Right ventricle myocardium superior (tissue), 1 donor: ENCODE data around the gene CRIP2. TPM values are rescaled to one million over a fixed set of nuclear protein-coding genes. Genes with fewer than 3 reads are reported as not detected.

Source experiments
- ATAC-seq: fragments of 200-7000 bp; cut with Tn5 transposase; one replicate; pipeline ENCODE4 v1.9.1; 2020; ENCODE audit warnings: mild to moderate bottlenecking; ENCODE audit not compliant: poor library complexity
- DNase-seq: peaks from one replicate; pipeline ENCODE4 v3.0.0-alpha.2; 2020
- intact Hi-C: fragments of 100-400 bp; cut with DNase I; formaldehyde crosslinking; loops from one replicate; pipeline ENCODE4 v1.11.2; 2022
- total RNA-seq: library from RNA; stranded (reverse); fragmentation: NEBNext Ultra II Directional; extraction: Animal tissue kit (Norgen Biotek cat#: 25700); gene quantifications from one replicate; pipeline ENCODE4 v1.2.1, GENCODE V29; 2021
- donor health status: DM: no; HTN: yes; CAD: no; lungs with severe emphysema.

CRIP2 gene
- total RNA-seq, 1 donor from 2014 or later, result 1,011 TPM

GRCh38 chr14:105456736-105457617 is 17.6 kb upstream of the CRIP2 start:
- ATAC-seq (peak; percentile 13), DNase-seq (no peak)
- intact Hi-C loops, result no loop called here

DNA sequence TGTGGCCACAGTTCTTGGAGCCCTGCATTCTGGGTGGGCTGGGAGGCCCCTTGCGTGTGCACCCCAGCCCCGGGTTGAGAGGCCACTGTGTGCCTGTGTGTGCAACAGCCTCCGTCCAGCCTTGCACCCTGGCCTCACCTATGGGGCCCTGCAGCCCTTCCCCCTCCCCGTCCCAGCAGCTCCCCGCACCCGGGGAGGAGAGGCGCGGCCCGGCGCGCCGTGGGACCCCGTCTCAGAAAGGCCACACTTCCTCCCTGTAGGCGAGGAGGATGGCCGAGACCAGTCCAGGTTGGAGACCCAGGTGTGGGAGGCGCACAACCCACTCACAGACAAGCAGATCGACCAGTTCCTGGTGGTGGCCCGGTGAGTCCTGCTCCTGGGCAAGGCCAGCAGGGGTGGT is 16.6 kb upstream of the CRIP2 start:
- ATAC-seq, result no peak
- no peak for DNase-seq
- intact Hi-C loops, result no loop called here

DNA sequence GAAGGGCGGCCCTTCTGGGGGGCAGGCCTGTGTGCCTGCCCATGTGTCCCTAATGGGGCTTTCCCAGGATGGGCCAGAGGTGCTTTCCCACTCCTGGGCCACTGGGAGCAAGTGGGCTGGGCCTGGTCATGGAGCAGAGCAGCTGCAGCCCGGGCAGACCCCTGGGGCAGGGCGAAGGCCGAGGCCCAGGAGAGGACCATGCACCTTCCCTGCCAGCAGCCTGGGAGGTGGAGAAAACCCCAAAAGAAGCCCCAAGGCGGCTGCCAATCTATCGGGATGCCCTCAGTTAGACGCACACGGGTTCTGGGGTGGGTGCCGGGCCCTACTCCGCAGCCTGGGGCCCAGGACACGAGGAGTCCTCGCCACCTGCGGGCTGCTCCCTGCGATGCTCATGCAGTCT is 16.1 kb upstream of the CRIP2 start:
- intact Hi-C loops, result no loop called here
- DNase-seq, result no peak
- ATAC-seq, result no peak

DNA sequence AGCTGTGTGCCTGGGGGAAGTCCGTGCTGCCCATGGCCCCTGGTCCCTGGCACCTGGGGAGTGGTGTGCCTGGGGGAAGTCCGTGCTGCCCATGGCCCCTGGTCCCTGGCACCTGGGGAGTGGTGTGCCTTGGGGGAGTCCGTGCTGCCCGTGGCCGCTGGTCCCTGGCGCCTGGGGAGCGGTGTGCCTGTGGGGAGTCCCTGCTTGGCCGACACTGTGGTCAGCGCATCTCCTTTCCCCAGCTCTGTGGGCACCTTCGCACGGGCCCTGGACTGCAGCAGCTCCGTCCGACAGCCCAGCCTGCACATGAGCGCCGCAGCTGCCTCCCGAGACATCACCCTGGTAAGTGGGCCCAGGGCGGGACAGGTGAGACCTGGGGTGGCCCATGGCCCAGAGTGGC is 14.5 kb upstream of the CRIP2 start:
- DNase-seq, result no peak
- intact Hi-C loops, result no loop called here
- no peak for ATAC-seq

DNA sequence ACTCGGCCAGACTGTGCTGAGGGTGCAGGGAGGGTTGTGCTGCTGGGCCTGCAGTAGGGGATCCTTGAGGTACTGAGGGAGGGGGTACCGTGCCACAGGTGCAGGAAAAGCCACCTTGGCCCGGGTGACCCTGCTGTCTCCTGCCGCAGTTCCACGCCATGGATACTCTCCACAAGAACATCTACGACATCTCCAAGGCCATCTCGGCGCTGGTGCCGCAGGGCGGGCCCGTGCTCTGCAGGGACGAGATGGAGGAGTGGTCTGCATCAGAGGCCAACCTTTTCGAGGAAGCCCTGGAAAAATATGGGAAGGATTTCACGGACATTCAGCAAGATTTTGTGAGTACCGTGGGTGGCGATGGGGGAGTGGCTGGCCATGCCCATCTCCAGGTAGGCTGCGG is 14.0 kb upstream of the CRIP2 start:
- DNase-seq (no peak), ATAC-seq (no peak)
- intact Hi-C loops, result no loop called here

- ATAC-seq (no peak), DNase-seq (no peak)
- intact Hi-C loops, result no loop called here
These were observed 12.7 kb upstream of the CRIP2 start for GRCh38 chr14:105461903-105462302.

DNA sequence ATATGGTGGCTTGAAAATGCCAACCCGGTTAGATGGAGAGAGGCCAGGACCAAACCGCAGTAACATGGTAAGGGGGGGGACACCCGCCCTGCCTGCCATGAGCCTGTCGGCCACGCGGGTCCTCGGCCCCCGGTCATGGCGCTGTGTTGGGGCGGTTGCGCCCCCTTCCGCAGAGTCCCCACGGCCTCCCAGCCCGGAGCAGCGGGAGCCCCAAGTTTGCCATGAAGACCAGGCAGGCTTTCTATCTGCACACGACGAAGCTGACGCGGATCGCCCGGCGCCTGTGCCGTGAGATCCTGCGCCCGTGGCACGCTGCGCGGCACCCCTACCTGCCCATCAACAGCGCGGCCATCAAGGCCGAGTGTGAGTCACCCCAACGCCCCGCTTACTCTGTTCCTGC is 10.1 kb upstream of the CRIP2 start:
- ATAC-seq, result no peak

DNA sequence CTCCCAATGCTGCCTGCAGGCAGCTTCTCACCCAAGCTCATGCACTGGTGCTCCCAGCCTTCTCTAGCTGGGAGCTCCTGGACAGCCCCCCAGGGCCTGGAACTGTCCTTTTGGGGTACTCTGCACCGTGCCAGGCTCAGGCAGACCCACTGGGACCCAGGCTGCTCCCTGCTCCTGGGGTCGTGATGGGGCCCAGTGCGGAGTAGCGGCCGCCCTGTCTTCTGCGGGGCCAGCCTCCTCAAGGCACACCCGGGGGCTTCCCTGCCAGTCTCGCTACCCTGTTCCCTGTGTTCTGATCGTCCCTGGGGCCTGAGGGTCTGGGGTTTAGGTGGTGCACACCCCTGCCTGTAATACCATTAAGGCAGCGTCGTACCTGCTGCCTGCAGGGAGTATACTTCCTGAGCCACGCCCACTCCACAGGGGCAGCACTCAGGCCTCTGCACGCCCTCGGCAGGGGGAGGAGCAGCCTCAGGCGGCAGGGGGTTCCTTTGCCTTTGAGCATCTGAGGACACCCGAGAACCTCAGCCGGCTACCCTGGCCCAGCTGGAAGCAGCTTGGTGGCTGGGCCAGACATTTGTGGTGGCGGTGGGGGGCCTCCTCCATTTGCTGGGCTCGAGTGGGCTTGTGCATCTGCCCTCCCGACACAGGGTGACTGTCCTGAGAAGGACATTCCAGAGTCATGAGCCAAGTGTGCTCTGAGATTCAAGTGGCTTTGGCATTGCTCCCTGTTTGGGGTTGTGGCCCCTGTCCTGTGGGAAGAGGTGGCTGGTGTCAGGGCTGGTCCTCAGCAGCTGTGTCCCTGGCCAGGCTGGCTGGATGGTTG is 9.2 kb upstream of the CRIP2 start:
- intact Hi-C loops, result no loop called here
- DNase-seq (peak; percentile 74), ATAC-seq (peak; percentile 47)

More for the DNA sequence above, 10.1 kb upstream of the CRIP2 start:
- no peak for DNase-seq
- intact Hi-C loops, result no loop called here

DNA sequence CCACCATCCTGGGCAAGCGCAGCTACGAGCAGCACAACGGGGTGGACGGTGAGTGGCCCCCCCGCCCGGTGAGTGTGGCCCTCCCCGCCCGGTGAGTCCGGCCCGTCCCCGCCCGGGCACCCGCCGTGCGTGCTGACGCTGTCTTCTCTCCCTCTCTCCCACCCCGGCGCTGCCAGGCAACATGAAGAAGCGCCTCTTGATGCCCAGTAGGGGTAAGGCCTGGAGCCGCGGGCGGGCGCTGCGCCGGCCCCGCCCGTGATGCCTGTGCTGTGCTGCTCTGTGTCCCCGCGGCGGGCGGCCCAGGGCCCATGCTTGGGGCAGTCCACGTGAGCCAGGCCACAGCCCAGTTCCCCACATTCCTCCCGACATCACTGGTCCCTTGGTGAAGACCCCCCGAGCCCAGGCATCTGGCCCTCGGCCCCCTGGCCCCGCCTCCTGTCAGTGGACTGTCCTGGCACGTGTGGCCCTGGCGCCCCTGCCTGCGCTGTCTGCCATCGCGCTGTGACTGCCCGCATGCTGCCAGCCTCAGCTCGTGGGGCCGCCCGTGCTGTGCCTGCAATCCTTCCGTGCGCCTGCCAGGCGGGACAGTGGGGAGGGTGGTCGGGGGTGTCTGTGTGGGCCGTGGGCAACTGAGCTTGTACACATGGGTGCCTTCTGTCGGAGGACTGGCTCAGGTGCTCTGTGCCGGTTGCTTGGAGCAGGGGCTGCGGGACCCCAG is 7.9 kb upstream of the CRIP2 start:
- intact Hi-C loops, result no loop called here
- peak; percentile 88 for DNase-seq
- ATAC-seq, result peak; percentile 56

DNA sequence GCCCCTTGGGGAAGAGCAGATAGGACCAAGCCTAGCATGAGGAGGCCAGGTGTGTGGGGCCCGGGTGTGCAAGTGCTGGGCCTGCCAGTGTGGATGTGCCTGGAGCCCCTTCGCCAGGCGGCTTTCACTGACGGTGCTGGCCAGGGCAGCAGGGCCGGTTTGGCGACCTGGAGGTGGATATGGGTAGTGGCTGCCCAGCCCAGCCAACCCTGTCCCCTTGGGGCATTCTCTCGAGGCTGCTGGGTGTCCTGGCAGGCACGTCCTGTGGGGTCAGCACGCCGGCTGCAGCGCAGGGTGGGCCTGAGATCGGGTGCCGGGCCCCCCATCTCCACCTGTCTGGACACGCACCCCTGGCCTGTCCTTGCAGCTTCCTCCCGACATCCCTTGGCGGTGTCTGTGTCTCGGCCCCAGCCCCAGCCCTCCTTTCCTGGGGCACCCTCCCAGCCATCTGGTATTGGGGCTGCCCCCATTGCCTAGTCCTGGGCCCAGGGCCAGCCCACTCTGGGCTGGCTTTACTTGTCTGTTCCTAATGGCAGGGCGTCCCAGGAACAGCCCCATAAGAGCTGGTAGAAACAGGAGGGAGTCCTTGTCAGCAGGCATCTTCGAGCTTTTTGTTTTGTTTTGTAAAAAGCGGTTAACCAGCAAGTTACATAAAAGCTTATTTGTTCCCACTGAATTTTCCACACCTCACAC is 7.2 kb upstream of the CRIP2 start:
- no peak for ATAC-seq
- intact Hi-C loops, result no loop called here
- no peak for DNase-seq

- DNase-seq, result no peak
- ATAC-seq, result no peak
- intact Hi-C loops, result no loop called here
These were observed 6.6 kb upstream of the CRIP2 start for GRCh38 chr14:105467942-105468471.

DNA sequence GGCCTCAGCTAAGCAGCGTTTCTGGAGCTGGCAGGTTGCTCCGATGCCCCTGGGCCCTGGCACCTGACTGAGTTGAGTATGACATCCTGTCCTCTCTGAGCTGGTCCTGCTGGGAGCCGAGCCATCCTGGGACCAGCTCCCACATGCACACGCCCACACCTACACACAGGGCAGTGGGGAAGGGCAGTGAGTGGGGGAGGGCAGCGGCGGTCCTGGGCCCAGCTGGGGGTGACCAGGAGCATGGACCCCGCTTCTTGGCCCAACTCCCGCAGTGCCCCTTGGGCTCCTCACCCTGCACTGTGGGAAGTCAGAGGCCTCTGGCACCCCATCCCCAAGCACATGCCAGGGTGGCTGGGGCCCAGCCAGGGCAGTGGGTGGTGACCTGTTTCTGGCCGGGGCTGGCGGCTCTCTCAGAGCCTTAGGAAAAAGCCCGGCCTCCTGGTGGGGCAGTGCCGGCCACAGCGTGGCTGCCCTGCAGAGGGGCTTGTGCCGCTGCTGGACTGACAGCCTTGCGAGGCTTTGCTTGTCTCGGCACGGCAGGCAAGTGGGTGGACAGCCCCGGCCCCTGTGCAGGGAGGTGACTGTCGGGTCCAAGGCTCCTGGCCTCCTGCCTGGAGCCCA is 5.9 kb upstream of the CRIP2 start:
- ATAC-seq, result peak; percentile 9
- intact Hi-C loops, result no loop called here
- DNase-seq, result peak; percentile 76

- intact Hi-C loops, result no loop called here
- no peak for ATAC-seq
- DNase-seq, result peak; percentile 73
These were observed 4.9 kb upstream of the CRIP2 start for GRCh38 chr14:105469456-105470349.

- intact Hi-C loops, result no loop called here
- ATAC-seq, result no peak
These were observed 4.0 kb upstream of the CRIP2 start for GRCh38 chr14:105470350-105471296.

DNA sequence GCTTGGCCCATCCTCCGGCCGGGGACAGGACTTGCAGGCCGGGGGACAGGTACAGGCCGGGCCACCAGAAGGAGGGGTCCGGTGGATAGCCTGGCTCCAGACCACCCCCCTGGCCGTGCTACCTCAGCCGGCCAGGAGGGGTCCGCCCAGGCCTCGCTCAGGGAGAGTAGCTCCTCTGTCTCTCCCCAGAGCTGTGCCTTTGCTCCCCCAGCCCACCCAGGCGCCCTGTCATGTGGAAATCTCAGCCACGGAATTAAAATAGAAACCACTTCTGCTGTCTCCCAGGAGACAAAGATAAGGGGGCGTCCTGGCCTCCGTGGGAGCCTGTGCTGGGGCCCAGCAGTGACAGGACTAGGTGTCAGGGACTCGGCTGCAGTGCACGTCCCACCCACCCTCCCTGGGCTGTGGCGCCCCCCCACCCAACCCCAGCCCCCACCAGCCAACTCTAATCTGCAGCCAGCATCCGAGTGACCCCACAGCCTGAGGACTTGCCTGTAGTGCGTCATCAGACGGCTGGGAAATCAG is 3.3 kb upstream of the CRIP2 start:
- peak; percentile 5 for ATAC-seq
- intact Hi-C loops, result no loop called here
- peak; percentile 80 for DNase-seq

More at GRCh38 chr14:105470350-105471296, 4.0 kb upstream of the CRIP2 start:
- no peak for DNase-seq
